RWPE2 (cell line): ENCODE data around the gene CACNA1D.
A peak's percentile ranks its signal among the peaks of the same experiment; 100 is the strongest.

Experiments
- ATAC-seq: fragments of 200-7000 bp; cut with Tn5 transposase; 3 replicates; pipeline ENCODE4 v1.9.1; 2021; ENCODE audit warnings: low read depth
- DNase-seq: peaks from one replicate; pipeline ENCODE4 v3.0.0-alpha.2; 2020; ENCODE audit warnings: low spot score
- H3K27ac ChIP-seq: fragments of 450-650 bp; 2 replicates; pipeline ENCODE4 v1.5.1; 2017; ENCODE audit warnings: mild to moderate bottlenecking; ENCODE audit not compliant: poor library complexity, severe bottlenecking
- H3K27me3 ChIP-seq: fragments of 250-450 bp; sonication (Bioruptor Pico); 2 replicates; pipeline ENCODE4 v1.5.1; 2021; ENCODE audit warnings: mild to moderate bottlenecking, moderate library complexity; ENCODE audit not compliant: insufficient read depth, poor library complexity, severe bottlenecking
- H3K36me3 ChIP-seq: fragments of 250-450 bp; sonication (Bioruptor Pico); 2 replicates; pipeline ENCODE4 v1.5.1; 2020; ENCODE audit warnings: low read depth, mild to moderate bottlenecking, moderate library complexity
- H3K4me1 ChIP-seq: fragments of 250-450 bp; sonication (Bioruptor Pico); 2 replicates; pipeline ENCODE4 v1.5.1; 2021; ENCODE audit warnings: mild to moderate bottlenecking, moderate library complexity; ENCODE audit not compliant: insufficient read depth, poor library complexity, severe bottlenecking
- H3K4me3 ChIP-seq: fragments of 250-450 bp; sonication (Bioruptor Pico); 2 replicates; pipeline ENCODE4 v1.5.1; 2021; ENCODE audit warnings: mild to moderate bottlenecking, moderate library complexity; ENCODE audit not compliant: severe bottlenecking
- H3K9me3 ChIP-seq: fragments of 250-450 bp; sonication (Bioruptor Pico); 2 replicates; pipeline ENCODE4 v1.5.1; 2021; ENCODE audit warnings: mild to moderate bottlenecking, moderate library complexity; ENCODE audit not compliant: severe bottlenecking
- CTCF ChIP-seq: fragments of 450-650 bp; IDR thresholded peaks from one replicate; pipeline ENCODE4 v1.5.1; 2017; ENCODE audit warnings: mild to moderate bottlenecking, moderate library complexity; ENCODE audit not compliant: poor library complexity, severe bottlenecking

Gene CACNA1D

DNA sequence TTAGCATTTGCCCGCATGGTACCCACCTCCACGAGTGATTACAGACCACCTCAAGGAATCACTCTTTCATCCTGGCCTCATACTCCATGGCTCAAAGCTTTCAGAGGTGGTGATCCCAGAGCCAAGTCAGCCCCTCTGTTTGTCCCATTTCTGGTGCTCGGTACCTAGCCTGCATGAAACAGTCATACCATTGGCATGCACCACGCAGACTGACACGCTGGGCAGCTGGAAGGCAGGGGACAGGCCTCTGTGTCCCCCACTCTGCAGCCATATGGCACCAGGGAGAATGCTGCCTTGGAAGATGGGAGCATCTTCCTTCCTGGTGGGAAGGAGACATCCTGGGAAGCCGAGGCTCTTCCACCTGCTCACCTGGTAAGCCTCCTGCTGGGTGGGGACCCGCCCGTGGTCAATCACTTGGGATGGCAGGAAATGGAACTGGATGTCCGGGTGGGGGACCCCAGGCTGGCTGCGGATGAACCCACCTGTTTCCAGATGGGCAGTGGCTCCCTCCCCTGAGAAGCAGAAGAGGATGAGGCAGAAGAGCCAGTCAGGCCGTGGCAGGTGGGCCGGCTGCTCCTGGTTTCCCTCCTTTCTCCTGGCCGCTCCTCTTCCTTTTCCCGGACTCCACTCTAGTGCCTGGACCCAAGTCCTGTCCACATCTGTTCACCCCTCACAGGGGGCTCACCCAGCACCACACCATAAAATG is 324.9 kb downstream of the CACNA1D start:
- Histone ChIP-seq H3K4me3 (no peak overlapping the region), H3K27me3 (no peaks in the 10 kb centered on the region), H3K9me3 (no peaks in the 10 kb centered on the region), H3K36me3 (no peaks in the 10 kb centered on the region; the same call in 1 of the 2 replicates), H3K27ac (no peak overlapping the region), H3K4me1 (no peaks in the 10 kb centered on the region)
- ATAC-seq = no peak
- DNase-seq = no peak
- TF ChIP-seq CTCF = no peak

DNA sequence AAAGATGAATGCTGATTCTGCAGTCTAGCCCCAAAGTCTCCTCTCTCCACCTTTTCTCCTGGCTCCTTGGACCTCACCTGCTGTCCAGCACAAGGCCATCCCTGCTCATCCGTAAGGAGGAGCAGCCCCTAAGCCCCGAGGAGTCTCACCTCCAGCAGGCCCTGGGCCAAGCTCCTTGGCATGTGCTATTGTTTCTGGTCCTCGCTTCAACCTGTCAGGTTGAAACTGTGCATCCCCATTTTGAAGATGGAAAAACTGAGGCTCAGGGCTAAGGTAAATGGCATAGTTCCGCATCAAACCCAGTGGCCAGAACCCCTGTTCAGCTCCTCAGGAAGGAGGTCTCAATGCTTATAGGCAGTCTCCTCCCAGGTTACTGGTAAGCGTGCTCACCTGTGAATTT is 325.7 kb downstream of the CACNA1D start:
- Histone ChIP-seq H3K36me3 (no peaks in the 10 kb centered on the region; the same call in 1 of the 2 replicates), H3K27me3 (no peaks in the 10 kb centered on the region), H3K9me3 (no peaks in the 10 kb centered on the region), H3K4me3 (no peak overlapping the region), H3K27ac (no peak overlapping the region), H3K4me1 (no peaks in the 10 kb centered on the region)
- no peak for DNase-seq
- ATAC-seq = no peak
- no peak for TF ChIP-seq CTCF

- H3K27ac ChIP-seq = no peak overlapping the region
- no peak for TF ChIP-seq CTCF
- ATAC-seq (no peak), DNase-seq (no peak)
- no peaks in the 10 kb centered on the region for H3K4me1 ChIP-seq
- no peaks in the 10 kb centered on the region for H3K9me3 ChIP-seq
- no peaks in the 10 kb centered on the region for H3K27me3 ChIP-seq
- no peaks in the 10 kb centered on the region; the same call in 1 of the 2 replicates for H3K36me3 ChIP-seq
- H3K4me3 ChIP-seq = no peak overlapping the region
These were observed 326.6 kb downstream of the CACNA1D start for GRCh38 chr3:53820756-53821580.

DNA sequence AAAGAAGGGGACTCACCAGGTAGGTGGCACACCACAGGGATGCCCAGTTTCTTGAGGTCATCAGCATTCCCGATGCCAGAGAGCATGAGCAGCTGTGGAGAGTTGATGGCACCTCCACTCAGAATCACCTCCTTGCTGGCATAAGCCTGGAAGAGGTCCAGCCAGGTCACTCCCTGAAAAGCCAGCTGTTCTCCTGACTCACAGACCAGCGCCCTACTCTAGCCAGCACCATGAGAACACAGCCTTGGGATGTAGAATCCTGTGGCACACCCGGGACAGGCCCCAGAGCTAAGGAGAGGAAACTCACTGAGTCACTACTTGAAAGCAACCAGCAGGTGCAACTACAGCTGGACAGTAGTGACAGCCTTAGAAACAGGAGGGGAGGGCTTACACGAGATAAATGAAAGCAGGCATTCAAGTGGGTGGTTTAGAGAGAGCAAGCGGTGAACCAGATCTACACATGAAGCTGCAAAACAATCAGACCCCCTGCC is 327.3 kb downstream of the CACNA1D start:
- Histone ChIP-seq H3K27me3 (no peaks in the 10 kb centered on the region), H3K4me3 (no peak overlapping the region), H3K36me3 (no peaks in the 10 kb centered on the region; the same call in 1 of the 2 replicates), H3K4me1 (no peaks in the 10 kb centered on the region), H3K27ac (no peak overlapping the region), H3K9me3 (no peaks in the 10 kb centered on the region)
- no peak for TF ChIP-seq CTCF
- peak; percentile 74 for ATAC-seq
- no peak for DNase-seq
